Measurements from ENCODE around the gene CDC45.

- no peak for TF ChIP-seq CTCF (optimal IDR thresholded peaks at IDR 0.05 in 1 of 3, IDR thresholded peaks at IDR 0.05 in 1 of 3, conservative IDR thresholded peaks at IDR 0.05 in 1 of 3; ENCODE audit: extremely low read depth in 1 of 3, insufficient read depth in 2 of 3, low read length in 3 of 3)
- no peak for TF ChIP-seq EZH2 (IDR thresholded peaks at IDR 0.05; ENCODE audit: low read length)
Measured at GRCh38 chr22:19492504-19493174, 12.9 kb downstream of the CDC45 start.
